Gastroesophageal sphincter (tissue), 3 donors: ENCODE results near the gene GLDN.

Experiments used
- EP300 ChIP-seq: sonication (generic); formaldehyde crosslinking; IDR thresholded peaks from one replicate; pipeline ENCODE4 v1.6.1; 2017; ENCODE audit warnings: antibody characterized with exemption, mild to moderate bottlenecking
- POLR2A ChIP-seq, 2 donors: fragments of 450-650 bp; IDR thresholded peaks; one replicate each; pipeline ENCODE4 v1.6.1; 2017; ENCODE audit warnings: antibody characterized with exemption in 2 of 2, mild to moderate bottlenecking in 2 of 2, moderate library complexity in 1 of 2
- TF ChIP-seq, protein P1 (sequence below), 4 experiments: fragments of 200-600 bp in 2 of 4; fragments of 450-650 bp in 2 of 4; sonication (generic) in 1 of 4; IDR thresholded peaks; one replicate each; pipeline ENCODE4 v1.5.1; 2017 to 2019; ENCODE audit warnings: antibody characterized with exemption in 4 of 4, mild to moderate bottlenecking in 2 of 4, moderate library complexity in 2 of 4

- TF ChIP-seq, protein P1, sequence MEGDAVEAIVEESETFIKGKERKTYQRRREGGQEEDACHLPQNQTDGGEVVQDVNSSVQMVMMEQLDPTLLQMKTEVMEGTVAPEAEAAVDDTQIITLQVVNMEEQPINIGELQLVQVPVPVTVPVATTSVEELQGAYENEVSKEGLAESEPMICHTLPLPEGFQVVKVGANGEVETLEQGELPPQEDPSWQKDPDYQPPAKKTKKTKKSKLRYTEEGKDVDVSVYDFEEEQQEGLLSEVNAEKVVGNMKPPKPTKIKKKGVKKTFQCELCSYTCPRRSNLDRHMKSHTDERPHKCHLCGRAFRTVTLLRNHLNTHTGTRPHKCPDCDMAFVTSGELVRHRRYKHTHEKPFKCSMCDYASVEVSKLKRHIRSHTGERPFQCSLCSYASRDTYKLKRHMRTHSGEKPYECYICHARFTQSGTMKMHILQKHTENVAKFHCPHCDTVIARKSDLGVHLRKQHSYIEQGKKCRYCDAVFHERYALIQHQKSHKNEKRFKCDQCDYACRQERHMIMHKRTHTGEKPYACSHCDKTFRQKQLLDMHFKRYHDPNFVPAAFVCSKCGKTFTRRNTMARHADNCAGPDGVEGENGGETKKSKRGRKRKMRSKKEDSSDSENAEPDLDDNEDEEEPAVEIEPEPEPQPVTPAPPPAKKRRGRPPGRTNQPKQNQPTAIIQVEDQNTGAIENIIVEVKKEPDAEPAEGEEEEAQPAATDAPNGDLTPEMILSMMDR (IDR thresholded peaks at IDR 0.05): no peak
- TF ChIP-seq POLR2A (IDR thresholded peaks at IDR 0.05): no peak
- TF ChIP-seq EP300: no peak
Observed at GRCh38 chr15:51444112-51444511, 102.7 kb downstream of the GLDN start.
